T-helper 2 cell treated with Interferon-gamma antibody and Interleukin-4, amounts not matched to agents 100 ng/mL and 5 ng/mL, for 36 hours (primary cell): ENCODE measurements around the gene TM6SF1. TPM values are rescaled to one million over a fixed set of nuclear protein-coding genes. Genes with fewer than 3 reads are reported as not detected.
"Not testable (repeated sequence)": the region's sequence is repeated elsewhere in the genome, so short reads cannot be mapped to it uniquely, and the experiment has no call there.

Source experiments
- intact Hi-C: fragments of 100-400 bp; cut with micrococcal nuclease; formaldehyde crosslinking; loops from one replicate; pipeline ENCODE4 v1.15.1; 2023
- total RNA-seq: library from RNA; stranded (reverse); gene quantifications from 2 replicates; pipeline ENCODE4 v1.2.3, GENCODE V29; 2022

Gene TM6SF1
- total RNA-seq, 1 donor from 2014 or later, result 3.5 TPM

DNA sequence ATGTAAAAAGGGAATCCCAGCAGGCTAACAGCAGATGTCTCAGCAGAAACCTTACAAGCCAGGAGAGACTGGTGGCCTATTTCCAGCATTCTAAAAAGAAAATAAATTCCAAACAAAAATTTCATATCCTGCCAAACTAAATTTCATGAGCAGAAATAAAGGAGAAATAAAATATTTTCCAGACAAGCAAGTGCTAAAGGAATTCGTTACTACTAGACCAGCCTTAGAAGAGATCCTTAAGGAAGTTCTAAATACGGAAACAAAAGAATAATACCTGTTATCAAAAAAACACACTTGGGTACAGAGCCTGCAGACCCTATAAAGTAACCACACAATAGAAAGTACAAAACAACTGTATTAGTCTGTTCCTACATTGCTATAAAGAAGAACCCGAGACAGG is 58.8 kb downstream of the TM6SF1 start:
- intact Hi-C loops, result no loop called here

- intact Hi-C loops, result no loop called here
These were observed 59.4 kb downstream of the TM6SF1 start for GRCh38 chr15:83166830-83167229.

GRCh38 chr15:83169576-83169975 is 62.1 kb downstream of the TM6SF1 start:
- intact Hi-C loops, result not testable (repeated sequence)

GRCh38 chr15:83170474-83171165 is 63.2 kb downstream of the TM6SF1 start:
- intact Hi-C loops, result no loop called here

GRCh38 chr15:83174891-83175290 is 67.4 kb downstream of the TM6SF1 start:
- intact Hi-C loops, result no loop called here

- intact Hi-C loops, result no loop called here
These were observed 70.9 kb downstream of the TM6SF1 start for GRCh38 chr15:83178390-83178789.

DNA sequence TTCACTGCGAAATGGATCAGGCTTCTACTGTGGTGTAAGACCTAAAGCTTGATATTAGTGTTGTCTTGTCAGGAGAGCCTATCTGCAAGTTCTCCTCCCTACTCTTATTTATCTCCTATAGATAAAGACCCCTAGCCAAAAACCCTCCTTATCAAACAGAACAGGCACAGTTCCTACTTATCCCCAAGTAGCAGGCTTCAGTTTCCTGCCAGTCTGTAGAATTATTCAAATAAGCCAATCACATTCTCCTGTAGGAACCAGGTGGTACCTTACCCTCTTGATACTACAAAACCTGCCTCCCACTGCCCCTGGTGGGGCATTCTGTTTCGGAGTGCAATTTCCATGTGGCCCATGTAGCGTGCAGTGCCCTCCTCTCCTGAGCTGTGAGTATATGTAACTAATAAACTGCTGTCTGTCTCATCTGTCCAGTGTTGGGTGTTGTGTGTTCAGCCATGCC is 71.5 kb downstream of the TM6SF1 start:
- intact Hi-C loops, result no loop called here

- intact Hi-C loops, result no loop called here
These were observed 78.1 kb downstream of the TM6SF1 start for GRCh38 chr15:83185561-83185960.

Other genes with a start within 250 kb of the TM6SF1 start
- gene HOMER2, start 154.9 kb upstream of the TM6SF1 start, total RNA-seq, result 38.1 and 42.1 TPM in 2 replicates
- 22.2 and 22.8 TPM in 2 replicates for gene RAMAC, start 121.4 kb upstream of the TM6SF1 start, total RNA-seq
- 25.3 and 30.4 TPM in 2 replicates for gene C15orf40, start 96.0 kb upstream of the TM6SF1 start, total RNA-seq
- gene BTBD1, start 40.4 kb upstream of the TM6SF1 start, total RNA-seq, result 54.3 and 55.8 TPM in 2 replicates
- gene HDGFL3, start 100.2 kb downstream of the TM6SF1 start, total RNA-seq, result 14.9 and 16.3 TPM in 2 replicates
- not detected in 2 replicates for gene BNC1, start 177.0 kb downstream of the TM6SF1 start, total RNA-seq